Measurements from ENCODE around the gene KDM6B.

- TF ChIP-seq POLR2A (IDR thresholded peaks at IDR 0.05; ENCODE audit: low read depth, low read length) (no peak), TAF1 (IDR thresholded peaks at IDR 0.05; ENCODE audit: low read depth, low read length) (no peak), POLR2AphosphoS5 (IDR thresholded peaks at IDR 0.05; ENCODE audit: low read depth, low read length) (no peak)
Observed at GRCh38 chr17:7837408-7838088, 3.5 kb downstream of the KDM6B start.
